Measurements from ENCODE around the gene PNPLA7. TPM values are rescaled to one million over a fixed set of nuclear protein-coding genes. Genes with fewer than 3 reads are reported as not detected.

PNPLA7 gene
- total RNA-seq, 4 donors from 2014 or later, result 4.5 to 10.5 (median 9.4) TPM

- no peaks in the 10 kb centered on the region for H3K36me3 ChIP-seq
- in situ Hi-C loops (cut with MboI; ENCODE audit: low sequenced_read_pairs in 4 of 4), result no loop called here
- TF ChIP-seq POLR2A (IDR thresholded peaks at IDR 0.05) (no peak), CTCF (IDR thresholded peaks at IDR 0.05 in 4 of 5, conservative IDR thresholded peaks at IDR 0.05 in 1 of 5) (no peak)
- H3K9me3 ChIP-seq, result no peaks in the 10 kb centered on the region
- H3K4me3 ChIP-seq, result no peak overlapping the region
- peaks cover 0 to 8% of the 10 kb centered on the region in 2 donors for H3K4me1 ChIP-seq
- intact Hi-C loops (cut with DNase I; ENCODE audit: low total_unique reads), result no loop called here
- no peak overlapping the region for H3K27ac ChIP-seq
- no peak for DNase-seq
- peaks cover 25 to 33% (median 27%) of the 10 kb centered on the region in 3 donors for H3K27me3 ChIP-seq
- no peak for ATAC-seq
Observed at GRCh38 chr9:137436761-137437600, 113.2 kb downstream of the PNPLA7 start.

- ATAC-seq (peak; percentile 52 to 78), DNase-seq (peak in 1 of 2 donors; percentile 74)
- in situ Hi-C loops (cut with MboI; ENCODE audit: low sequenced_read_pairs in 4 of 4) (no loop called here), intact Hi-C loops (cut with DNase I; ENCODE audit: low total_unique reads) (no loop called here)
- Histone ChIP-seq H3K27me3 (peaks cover 18 to 25% (median 20%) of the 10 kb centered on the region in 3 donors), H3K36me3 (no peaks in the 10 kb centered on the region), H3K27ac (no peak overlapping the region), H3K9me3 (no peaks in the 10 kb centered on the region), H3K4me3 (no peak overlapping the region), H3K4me1 (peaks cover 0 to 8% of the 10 kb centered on the region in 2 donors)
- no peak for TF ChIP-seq CTCF (IDR thresholded peaks at IDR 0.05 in 4 of 5, conservative IDR thresholded peaks at IDR 0.05 in 1 of 5)
- TF ChIP-seq POLR2A (IDR thresholded peaks at IDR 0.05), result no peak
Observed at GRCh38 chr9:137435980-137436760, 114.0 kb downstream of the PNPLA7 start.

DNA sequence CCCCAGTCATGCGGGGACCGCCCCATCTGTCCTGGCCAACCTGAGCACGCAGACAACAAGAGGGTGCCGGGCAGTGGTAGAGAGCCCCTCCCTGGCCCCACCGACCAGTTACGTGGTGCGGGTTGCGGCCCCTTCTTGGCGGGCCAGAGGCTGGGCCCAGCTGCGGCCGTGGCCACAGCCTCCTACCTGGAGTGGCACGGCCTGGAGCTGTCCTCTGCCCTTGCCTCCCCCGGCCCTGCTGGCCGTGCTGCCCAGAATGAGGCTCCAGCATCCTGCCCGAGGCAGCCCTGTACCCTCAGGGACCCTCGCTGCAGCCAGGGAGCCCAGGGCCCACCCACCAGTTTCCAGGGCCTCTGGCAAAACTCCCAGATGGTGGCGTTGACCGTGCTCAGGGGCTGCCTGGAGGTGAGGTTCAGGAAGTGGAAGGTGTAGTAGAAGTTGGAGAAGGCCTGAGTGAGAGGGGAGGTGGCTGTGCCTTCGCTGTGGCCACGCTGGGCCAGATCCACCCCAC is 114.8 kb downstream of the PNPLA7 start:
- no peak for ATAC-seq
- Histone ChIP-seq H3K36me3 (no peaks in the 10 kb centered on the region), H3K27ac (no peak overlapping the region), H3K9me3 (no peaks in the 10 kb centered on the region), H3K27me3 (peaks cover 18 to 24% (median 23%) of the 10 kb centered on the region in 3 donors), H3K4me3 (no peak overlapping the region), H3K4me1 (peaks cover 0 to 8% of the 10 kb centered on the region in 2 donors)
- in situ Hi-C loops (cut with MboI; ENCODE audit: low sequenced_read_pairs in 4 of 4), result no loop called here
- intact Hi-C loops (cut with DNase I; ENCODE audit: low total_unique reads), result no loop called here
- no peak for TF ChIP-seq CTCF (IDR thresholded peaks at IDR 0.05 in 4 of 5, conservative IDR thresholded peaks at IDR 0.05 in 1 of 5)
- no peak for TF ChIP-seq POLR2A (IDR thresholded peaks at IDR 0.05)
- no peak for DNase-seq

- Histone ChIP-seq H3K36me3 (no peaks in the 10 kb centered on the region), H3K4me3 (no peak overlapping the region), H3K27ac (no peak overlapping the region), H3K4me1 (peaks cover 0 to 8% of the 10 kb centered on the region in 2 donors), H3K9me3 (no peaks in the 10 kb centered on the region), H3K27me3 (peaks cover 18 to 24% (median 23%) of the 10 kb centered on the region in 3 donors)
- in situ Hi-C loops (cut with MboI; ENCODE audit: low sequenced_read_pairs in 4 of 4) (no loop called here), intact Hi-C loops (cut with DNase I; ENCODE audit: low total_unique reads) (no loop called here)
- no peak for DNase-seq
- no peak for TF ChIP-seq CTCF (IDR thresholded peaks at IDR 0.05 in 4 of 5, conservative IDR thresholded peaks at IDR 0.05 in 1 of 5)
- no peak for TF ChIP-seq POLR2A (IDR thresholded peaks at IDR 0.05)
- ATAC-seq, result no peak
Observed at GRCh38 chr9:137434498-137435380, 115.5 kb downstream of the PNPLA7 start.

All from gastrocnemius medialis (tissue), 4 donors.